ENCODE results near the gene GNRH2. TPM values are rescaled to one million over a fixed set of nuclear protein-coding genes. Genes with fewer than 3 reads are reported as not detected.

The GNRH2 gene, protein sequence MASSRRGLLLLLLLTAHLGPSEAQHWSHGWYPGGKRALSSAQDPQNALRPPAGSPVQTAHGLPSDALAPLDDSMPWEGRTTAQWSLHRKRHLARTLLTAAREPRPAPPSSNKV
- 0.41 TPM in 1 of 5 replicates, not detected in the others for total RNA-seq (2022; extraction: Qiagen RNA extraction)

DNA sequence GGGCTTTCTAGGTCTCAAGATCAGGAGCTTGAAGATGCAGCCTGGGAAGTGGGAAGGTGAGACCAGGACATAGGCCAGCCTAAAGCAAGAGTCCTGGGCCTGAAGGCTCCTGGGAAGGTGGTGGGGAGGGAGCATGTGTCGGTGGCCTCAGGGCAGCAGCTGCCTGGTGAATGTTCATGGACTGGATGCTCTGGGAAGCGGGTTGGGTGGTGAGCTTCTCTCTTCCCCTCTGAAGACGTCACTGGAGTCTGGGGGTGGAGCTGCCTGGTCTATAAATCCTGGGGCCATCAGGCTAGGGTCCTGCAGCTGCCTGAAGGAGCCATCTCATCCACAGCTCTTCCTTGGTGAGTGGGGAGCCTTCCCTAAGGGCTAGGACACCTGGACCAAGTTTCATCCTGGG, at the start of gene GNRH2:
GNRH2 (plus strand) TSS at position 301 of the 400 bp plus-strand sequence. CDS start 793 bp downstream, outside the sequence.

DNA sequence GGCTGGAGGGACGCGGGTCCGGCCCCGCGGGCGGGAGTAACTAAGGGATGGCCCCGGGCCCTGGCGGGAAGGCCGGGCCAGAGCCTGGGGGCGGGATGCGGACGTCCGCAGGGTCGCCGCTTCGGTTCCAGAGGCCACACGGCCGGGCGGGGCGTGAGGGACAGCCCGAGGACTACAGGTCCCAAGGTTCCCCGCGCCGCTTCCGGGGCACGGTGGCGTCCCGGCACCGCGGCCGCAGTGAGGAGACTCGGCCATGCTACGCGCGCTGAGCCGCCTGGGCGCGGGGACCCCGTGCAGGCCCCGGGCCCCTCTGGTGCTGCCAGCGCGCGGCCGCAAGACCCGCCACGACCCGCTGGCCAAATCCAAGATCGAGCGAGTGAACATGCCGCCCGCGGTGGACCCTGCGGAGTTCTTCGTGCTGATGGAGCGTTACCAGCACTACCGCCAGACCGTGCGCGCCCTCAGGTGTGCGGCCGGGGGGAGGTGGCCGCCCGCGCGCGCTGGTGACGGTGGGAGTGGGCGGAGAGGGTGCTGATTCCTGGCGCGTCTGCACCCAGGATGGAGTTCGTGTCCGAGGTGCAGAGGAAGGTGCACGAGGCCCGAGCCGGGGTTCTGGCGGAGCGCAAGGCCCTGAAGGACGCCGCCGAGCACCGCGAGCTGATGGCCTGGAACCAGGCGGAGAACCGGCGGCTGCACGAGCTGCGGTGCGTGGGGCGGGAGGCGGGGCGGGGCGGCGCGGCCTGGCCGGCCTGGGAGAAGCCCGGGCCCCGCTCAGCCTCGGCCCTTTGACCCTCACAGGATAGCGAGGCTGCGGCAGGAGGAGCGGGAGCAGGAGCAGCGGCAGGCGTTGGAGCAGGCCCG, 2.6 kb downstream of the GNRH2 start, which contains the start of gene MRPS26:
MRPS26 (plus strand) TSS at position 237 of the 861 bp plus-strand sequence; CDS start at position 254, 17 bp downstream.

DNA sequence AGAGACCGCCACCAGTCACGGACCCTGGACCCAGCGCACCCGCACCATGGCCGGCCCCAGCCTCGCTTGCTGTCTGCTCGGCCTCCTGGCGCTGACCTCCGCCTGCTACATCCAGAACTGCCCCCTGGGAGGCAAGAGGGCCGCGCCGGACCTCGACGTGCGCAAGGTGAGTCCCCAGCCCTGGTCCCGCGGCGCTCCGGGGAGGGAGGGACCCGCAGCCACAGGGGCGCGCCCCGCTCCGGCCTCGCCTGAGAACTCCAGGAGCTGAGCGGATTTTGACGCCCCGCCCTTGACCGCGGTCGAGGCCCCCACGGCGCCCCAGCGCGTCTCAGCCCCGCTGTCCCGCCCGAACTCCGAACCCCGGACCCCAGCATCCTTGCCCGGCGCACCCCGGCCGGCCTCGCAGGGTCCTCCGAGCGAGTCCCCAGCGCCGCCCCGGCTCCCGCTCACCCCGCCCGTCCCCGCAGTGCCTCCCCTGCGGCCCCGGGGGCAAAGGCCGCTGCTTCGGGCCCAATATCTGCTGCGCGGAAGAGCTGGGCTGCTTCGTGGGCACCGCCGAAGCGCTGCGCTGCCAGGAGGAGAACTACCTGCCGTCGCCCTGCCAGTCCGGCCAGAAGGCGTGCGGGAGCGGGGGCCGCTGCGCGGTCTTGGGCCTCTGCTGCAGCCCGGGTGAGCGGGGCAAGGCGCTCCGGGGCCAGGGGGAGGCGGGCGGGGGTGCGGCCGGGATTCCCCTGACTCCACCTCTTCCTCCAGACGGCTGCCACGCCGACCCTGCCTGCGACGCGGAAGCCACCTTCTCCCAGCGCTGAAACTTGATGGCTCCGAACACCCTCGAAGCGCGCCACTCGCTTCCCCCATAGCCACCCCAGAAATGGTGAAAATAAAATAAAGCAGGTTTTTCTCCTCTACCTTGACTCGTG, 28.4 kb downstream of the GNRH2 start, which contains the start of gene OXT:
OXT (plus strand) TSS at position 11 of the 920 bp plus-strand sequence; CDS start at position 47, 36 bp downstream.

DNA sequence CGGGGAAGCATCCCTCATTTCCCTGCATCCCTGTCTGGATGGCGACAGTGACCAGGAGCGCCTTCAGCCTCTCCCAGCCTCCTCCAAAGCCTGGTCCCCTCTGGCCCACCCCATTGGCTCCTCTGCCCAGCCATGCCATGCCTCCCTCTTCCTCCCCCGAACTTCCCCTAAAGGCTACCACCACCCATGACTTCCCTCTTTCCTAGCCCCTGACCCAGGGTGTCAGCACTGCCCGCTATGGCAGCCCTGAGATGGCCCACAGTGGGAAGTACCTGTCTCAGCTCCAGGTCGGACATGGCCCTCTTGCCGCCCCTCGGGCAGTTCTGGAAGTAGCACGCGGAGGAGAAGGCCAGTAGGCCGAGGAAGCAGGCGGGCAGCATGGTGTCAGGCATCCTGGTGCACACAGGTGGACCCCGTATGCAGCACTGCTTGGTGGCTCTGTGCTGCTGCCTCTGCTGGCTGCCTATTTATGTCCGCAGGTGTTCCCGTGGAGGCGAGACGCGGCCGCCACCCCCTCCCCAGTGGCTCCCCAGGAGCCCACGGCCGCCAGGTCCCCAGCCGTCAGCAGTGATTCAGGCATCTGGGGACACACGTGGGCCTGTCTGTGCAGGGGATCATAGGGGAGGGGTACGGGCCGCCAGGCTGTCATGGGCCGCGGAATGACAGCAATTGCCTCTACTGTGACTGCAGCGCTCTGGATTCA, 41.0 kb downstream of the GNRH2 start, which contains the start of gene AVP:
AVP (minus strand) TSS at position 442 of the 703 bp plus-strand sequence; CDS start at position 392, 50 bp downstream.

Other genes starting within 250 kb of the GNRH2 start
- gene CPXM1, start 243.0 kb upstream of the GNRH2 start, total RNA-seq (2022; extraction: Qiagen RNA extraction) = not detected in 5 replicates
- gene C20orf141, start 228.6 kb upstream of the GNRH2 start, total RNA-seq (2022; extraction: Qiagen RNA extraction) = 0.39 to 0.49 TPM in 2 of 5 replicates, not detected in the others
- not detected in 5 replicates for gene TMEM239, start 227.3 kb upstream of the GNRH2 start, total RNA-seq (2022; extraction: Qiagen RNA extraction)
- 17.6 to 28.9 TPM (median 26.2 TPM) in 5 replicates for gene PCED1A, start 203.0 kb upstream of the GNRH2 start, total RNA-seq (2022; extraction: Qiagen RNA extraction)
- gene VPS16, start 202.9 kb upstream of the GNRH2 start, total RNA-seq (2022; extraction: Qiagen RNA extraction) = 24.5 to 36.5 TPM (median 33.8 TPM) in 5 replicates
- gene PTPRA, start 170.1 kb upstream of the GNRH2 start, total RNA-seq (2022; extraction: Qiagen RNA extraction) = 33.7 to 41.1 TPM (median 38.3 TPM) in 5 replicates
- gene MRPS26, start 2.4 kb downstream of the GNRH2 start, total RNA-seq (2022; extraction: Qiagen RNA extraction) = 107 to 165 TPM (median 150 TPM) in 5 replicates
- gene OXT, start 28.0 kb downstream of the GNRH2 start, total RNA-seq (2022; extraction: Qiagen RNA extraction) = not detected in 5 replicates
- not detected in 5 replicates for gene AVP, start 41.1 kb downstream of the GNRH2 start, total RNA-seq (2022; extraction: Qiagen RNA extraction)
- 47.0 to 51.4 TPM (median 50.9 TPM) in 5 replicates for gene FASTKD5, start 116.2 kb downstream of the GNRH2 start, total RNA-seq (2022; extraction: Qiagen RNA extraction)
- gene UBOX5, start 116.2 kb downstream of the GNRH2 start, total RNA-seq (2022; extraction: Qiagen RNA extraction) = 4.5 to 5.7 TPM (median 5.4 TPM) in 5 replicates
- 4.0 to 5.5 TPM (median 5.2 TPM) in 5 replicates for gene LZTS3, start 129.9 kb downstream of the GNRH2 start, total RNA-seq (2022; extraction: Qiagen RNA extraction)
- 73.3 to 106 TPM (median 95.1 TPM) in 5 replicates for gene DDRGK1, start 161.1 kb downstream of the GNRH2 start, total RNA-seq (2022; extraction: Qiagen RNA extraction)
- 126 to 143 TPM (median 130 TPM) in 5 replicates for gene ITPA, start 165.9 kb downstream of the GNRH2 start, total RNA-seq (2022; extraction: Qiagen RNA extraction)
- 8.7 to 10.7 TPM (median 9.9 TPM) in 5 replicates for gene SLC4A11, start 195.6 kb downstream of the GNRH2 start, total RNA-seq (2022; extraction: Qiagen RNA extraction)

Measured in A549 treated with Mapracorat at 1 μM for 4 hours (cell line).